ENCODE data around the gene ACAP2.
"Not testable (repeated sequence)": the region's sequence is repeated elsewhere in the genome, so short reads cannot be mapped to it uniquely, and the experiment has no call there.

GRCh38 chr3:195398460-195398859, 44.4 kb downstream of the ACAP2 start:
- not testable (repeated sequence) for TF ChIP-seq CTCF (conservative IDR thresholded peaks at IDR 0.05); ZFX (IDR thresholded peaks at IDR 0.05)
